Spleen (tissue), 11 donors: ENCODE data around the gene ARID5B. TPM values are rescaled to one million over a fixed set of nuclear protein-coding genes. Genes with fewer than 3 reads are reported as not detected.
"Not testable (repeated sequence)": the region's sequence is repeated elsewhere in the genome, so short reads cannot be mapped to it uniquely, and the experiment has no call there.

ENCODE experiments used
- DNase-seq: peaks from one replicate; pipeline ENCODE4 v3.0.0-alpha.2; 2020
- H3K27ac ChIP-seq, 8 donors: fragments of 200-600 bp; sonication (generic) in 7 of 8; 1 replicate in 4 of 8; 2 replicates in 4 of 8; pipeline versions ENCODE4 v1.5.0 to v1.8.0; 2016 to 2021; ENCODE audit warnings: inconsistent platforms in 4 of 8, mild to moderate bottlenecking in 4 of 8, moderate library complexity in 1 of 8
- H3K27me3 ChIP-seq, 7 donors: fragments of 200-600 bp; sonication (generic) in 6 of 7; replicated peaks in 1 of 7; 1 replicate in 4 of 7; 2 replicates in 3 of 7; pipeline versions ENCODE4 v1.5.0 to v1.8.0; 2016 to 2021; ENCODE audit warnings: inconsistent platforms in 3 of 7, mild to moderate bottlenecking in 1 of 7
- H3K36me3 ChIP-seq, 6 donors: fragments of 200-600 bp; sonication (generic) in 5 of 6; 1 replicate in 4 of 6; 2 replicates in 2 of 6; pipeline versions ENCODE4 v1.5.0 to v1.8.0; 2016 to 2021; ENCODE audit warnings: inconsistent platforms in 2 of 6
- H3K4me1 ChIP-seq, 6 donors: fragments of 200-600 bp; sonication (generic) in 5 of 6; 1 replicate in 3 of 6; 2 replicates in 3 of 6; pipeline versions ENCODE4 v1.5.0 to v1.8.0; 2016 to 2021; ENCODE audit warnings: inconsistent platforms in 3 of 6
- H3K4me3 ChIP-seq, 8 donors: fragments of 200-600 bp; sonication (generic) in 7 of 8; 1 replicate in 4 of 8; 2 replicates in 4 of 8; pipeline versions ENCODE4 v1.5.0 to v1.8.0; 2016 to 2021; ENCODE audit warnings: inconsistent platforms in 4 of 8, mild to moderate bottlenecking in 4 of 8, moderate library complexity in 2 of 8
- H3K9me3 ChIP-seq, 8 donors: fragments of 200-600 bp; sonication (generic) in 7 of 8; 1 replicate in 4 of 8; 2 replicates in 4 of 8; pipeline versions ENCODE4 v1.5.0 to v1.8.0; 2016 to 2021; ENCODE audit warnings: inconsistent platforms in 4 of 8
- POLR2A ChIP-seq, 3 donors: fragments of 450-650 bp; IDR thresholded peaks; one replicate each; pipeline ENCODE4 v1.5.1; 2017; ENCODE audit warnings: antibody characterized with exemption in 3 of 3, mild to moderate bottlenecking in 1 of 3
- POLR2AphosphoS5 ChIP-seq, 3 donors: sonication (generic); formaldehyde crosslinking; IDR thresholded peaks; one replicate each; pipeline ENCODE4 v1.5.1; 2017; ENCODE audit warnings: antibody characterized with exemption in 3 of 3
- WGBS, 5 donors: extraction: QIAGEN DNeasy Blood & Tissue Kit in 3 of 5; methylation state at CpG; one replicate each; pipeline versions ENCODE4 v1.1.5 to v1.1.7; 2013 to 2018; 5-methylcytosine and 5-hydroxymethylcytosine counted together
- intact Hi-C: fragments of 100-400 bp; cut with DNase I; formaldehyde crosslinking; loops from one replicate; pipeline ENCODE4 v1.15.0; 2023; ENCODE audit warnings: low total_unique reads
- polyA plus RNA-seq, 3 donors: library from polyadenylated mRNA; stranded (reverse); fragments of 200-250 nt; gene quantifications; one replicate each; pipeline ENCODE4 v1.2.1, GENCODE V29; 2013
- total RNA-seq, 7 donors: library from RNA; depleted of rRNA in 3 of 7; stranded (reverse); fragments of >200 nt in 3 of 7; fragmentation: NEBNext Ultra II Directional in 4 of 7; extraction: Animal tissue kit (Norgen Biotek cat#: 25700) in 4 of 7; gene quantifications; one replicate each; pipeline versions ENCODE4 v1.1.0 to v1.2.1, GENCODE V29; 2016 to 2021
- TF ChIP-seq, protein P1 (sequence below), 11 experiments: fragments of 200-600 bp in 7 of 11; fragments of 450-650 bp in 4 of 11; sonication (generic) in 4 of 11; IDR thresholded peaks in 8 of 11; conservative IDR thresholded peaks in 3 of 11; 1 replicate in 7 of 11; 2 replicates in 4 of 11; pipeline versions ENCODE4 v1.4.0 to v1.8.0; 2016 to 2021; ENCODE audit warnings: antibody characterized with exemption in 11 of 11, inconsistent platforms in 4 of 11, mild to moderate bottlenecking in 1 of 11
- donor health status: healthy with polysubstance abuse.
- donor health status: DM: no; HTN: no; CAD: no; lungs with moderate emphysema.
- donor health status: DM: no; HTN: no; CAD: no.
- donor health status: Bipolar disorder and iron deficiency.
- donor health status: healthy.
- donor health status: DM: no; HTN: no; CAD: no.
- donor health status: DM: yes; HTN: yes; CAD: no.

ARID5B gene
- total and polyA plus RNA-seq, 10 donors = 5.6 to 70.7 (median 46.2) TPM

DNA sequence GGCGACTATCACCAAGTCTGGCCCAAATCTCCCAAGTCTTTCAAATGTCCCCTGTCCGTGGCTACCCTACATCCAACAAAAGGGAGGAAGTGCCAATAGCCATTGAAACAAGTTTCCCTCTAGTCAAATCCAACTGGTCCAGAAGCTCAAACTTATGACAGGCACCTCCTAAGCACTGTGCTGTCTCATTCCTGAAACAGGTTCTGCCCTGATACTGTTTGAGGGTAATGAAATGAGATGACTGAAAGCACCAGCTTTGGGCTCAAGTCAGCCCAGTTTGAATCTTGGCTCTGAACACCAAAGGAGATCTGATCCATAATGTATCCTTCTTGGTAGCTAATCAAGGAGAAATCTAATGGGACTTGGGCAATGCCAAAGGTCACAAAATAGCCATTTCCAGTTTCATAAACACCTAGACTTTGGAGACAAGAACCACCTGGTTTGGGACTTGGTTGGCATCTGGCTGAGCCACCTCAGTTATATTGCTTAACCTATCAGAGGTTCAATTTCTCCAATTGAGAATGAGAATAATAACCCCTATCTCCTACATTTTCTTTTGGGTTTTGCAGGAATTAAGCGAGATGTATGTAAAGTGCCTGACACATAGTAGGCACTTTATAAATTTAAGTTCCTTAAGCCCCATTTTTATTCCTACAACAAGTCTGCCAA lies 34.7 kb upstream of the ARID5B start:
- TF ChIP-seq POLR2AphosphoS5 (IDR thresholded peaks at IDR 0.05) (no peak), POLR2A (IDR thresholded peaks at IDR 0.05) (no peak)
- TF ChIP-seq, protein P1, sequence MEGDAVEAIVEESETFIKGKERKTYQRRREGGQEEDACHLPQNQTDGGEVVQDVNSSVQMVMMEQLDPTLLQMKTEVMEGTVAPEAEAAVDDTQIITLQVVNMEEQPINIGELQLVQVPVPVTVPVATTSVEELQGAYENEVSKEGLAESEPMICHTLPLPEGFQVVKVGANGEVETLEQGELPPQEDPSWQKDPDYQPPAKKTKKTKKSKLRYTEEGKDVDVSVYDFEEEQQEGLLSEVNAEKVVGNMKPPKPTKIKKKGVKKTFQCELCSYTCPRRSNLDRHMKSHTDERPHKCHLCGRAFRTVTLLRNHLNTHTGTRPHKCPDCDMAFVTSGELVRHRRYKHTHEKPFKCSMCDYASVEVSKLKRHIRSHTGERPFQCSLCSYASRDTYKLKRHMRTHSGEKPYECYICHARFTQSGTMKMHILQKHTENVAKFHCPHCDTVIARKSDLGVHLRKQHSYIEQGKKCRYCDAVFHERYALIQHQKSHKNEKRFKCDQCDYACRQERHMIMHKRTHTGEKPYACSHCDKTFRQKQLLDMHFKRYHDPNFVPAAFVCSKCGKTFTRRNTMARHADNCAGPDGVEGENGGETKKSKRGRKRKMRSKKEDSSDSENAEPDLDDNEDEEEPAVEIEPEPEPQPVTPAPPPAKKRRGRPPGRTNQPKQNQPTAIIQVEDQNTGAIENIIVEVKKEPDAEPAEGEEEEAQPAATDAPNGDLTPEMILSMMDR (IDR thresholded peaks at IDR 0.05 in 8 of 11, conservative IDR thresholded peaks at IDR 0.05 in 3 of 11) = no peak
- Histone ChIP-seq H3K36me3 (no peaks in the 10 kb centered on the region), H3K4me1 (peaks cover 0 to 4% (median 0%) of the 10 kb centered on the region in 6 donors), H3K27ac (peak overlapping the region in 5 of 8 donors; percentile 65 to 78 (median 67)), H3K9me3 (no peaks in the 10 kb centered on the region), H3K27me3 (no peaks in the 10 kb centered on the region), H3K4me3 (peak overlapping the region in 5 of 8 donors; percentile 38 to 68 (median 52))
- intact Hi-C loops = no loop called here
- WGBS, 5 donors = 93 to 98% (median 97%) methylated on average over 3 of the region's 3 CpGs
- DNase-seq = no peak

DNA sequence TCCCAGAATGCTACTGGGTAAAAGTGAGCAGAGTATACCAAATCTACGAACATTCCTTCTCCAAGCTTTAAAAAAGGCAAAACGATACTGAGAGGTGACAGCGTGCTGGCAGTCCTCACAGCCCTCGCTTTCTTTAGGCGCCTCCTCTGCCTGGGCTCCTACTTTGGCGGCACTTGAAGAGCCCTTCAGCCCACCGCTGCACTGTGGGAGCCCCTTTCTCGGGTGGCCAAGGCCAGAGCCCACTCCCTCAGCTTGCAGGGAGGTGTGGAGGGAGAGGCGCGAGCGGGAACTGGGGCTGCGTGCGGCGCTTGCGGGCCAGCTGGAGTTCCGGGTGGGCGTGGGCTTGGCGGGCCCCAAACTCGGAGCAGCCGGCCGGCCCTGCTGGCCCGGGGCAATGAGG lies 34.1 kb upstream of the ARID5B start:
- peak overlapping the region; percentile 22 to 68 (median 42) for H3K4me3 ChIP-seq
- WGBS, 5 donors = 28 to 52% (median 42%) methylated on average over 8 to 22 of the region's 22 CpGs

DNA sequence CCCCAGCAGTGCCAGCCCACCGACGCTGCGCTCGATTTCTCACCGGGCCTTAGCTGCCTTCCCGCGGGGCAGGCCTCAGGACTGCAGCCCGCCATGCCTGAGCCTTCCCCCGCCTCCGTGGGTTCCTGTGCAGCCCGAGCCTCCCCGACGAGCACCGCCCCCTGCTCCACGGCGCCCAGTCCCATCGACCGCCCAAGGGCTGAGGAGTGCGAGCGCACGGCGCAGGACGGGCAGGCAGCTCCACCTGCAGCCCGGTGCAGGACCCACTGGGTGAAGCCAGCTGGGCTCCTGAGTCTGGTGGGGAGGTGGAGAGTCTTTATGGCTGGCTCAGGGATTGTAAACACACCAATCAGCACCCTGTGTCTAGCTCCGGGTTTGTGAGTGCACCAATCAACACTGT lies 33.7 kb upstream of the ARID5B start:
- peak; percentile 41 to 76 (median 72) for TF ChIP-seq POLR2AphosphoS5 (IDR thresholded peaks at IDR 0.05)
- TF ChIP-seq, protein P1 (IDR thresholded peaks at IDR 0.05 in 8 of 11, conservative IDR thresholded peaks at IDR 0.05 in 3 of 11) = peak in 5 of 11 experiments; percentile 15 to 29 (median 24)
- intact Hi-C loops, H3K36me3 ChIP-seq, H3K27me3 ChIP-seq, H3K9me3 ChIP-seq, H3K4me1 ChIP-seq: not testable (repeated sequence)
- Histone ChIP-seq H3K27ac (peak overlapping the region; percentile 29 to 78 (median 66)), H3K4me3 (peak overlapping the region; percentile 22 to 68 (median 42))
- DNase-seq = peak; percentile 90
- WGBS, 5 donors = 29 to 75% (median 48%) methylated on average over 1 to 25 of the region's 25 CpGs; no CpG with 5 or more reads in 1 of the 5 donors

More for the DNA sequence above, 34.1 kb upstream of the ARID5B start:
- H3K27me3 ChIP-seq, intact Hi-C loops, H3K4me1 ChIP-seq, H3K9me3 ChIP-seq, H3K36me3 ChIP-seq: not testable (repeated sequence)
- peak; percentile 79 for DNase-seq
- H3K27ac ChIP-seq = peak overlapping the region; percentile 29 to 78 (median 66)

DNA sequence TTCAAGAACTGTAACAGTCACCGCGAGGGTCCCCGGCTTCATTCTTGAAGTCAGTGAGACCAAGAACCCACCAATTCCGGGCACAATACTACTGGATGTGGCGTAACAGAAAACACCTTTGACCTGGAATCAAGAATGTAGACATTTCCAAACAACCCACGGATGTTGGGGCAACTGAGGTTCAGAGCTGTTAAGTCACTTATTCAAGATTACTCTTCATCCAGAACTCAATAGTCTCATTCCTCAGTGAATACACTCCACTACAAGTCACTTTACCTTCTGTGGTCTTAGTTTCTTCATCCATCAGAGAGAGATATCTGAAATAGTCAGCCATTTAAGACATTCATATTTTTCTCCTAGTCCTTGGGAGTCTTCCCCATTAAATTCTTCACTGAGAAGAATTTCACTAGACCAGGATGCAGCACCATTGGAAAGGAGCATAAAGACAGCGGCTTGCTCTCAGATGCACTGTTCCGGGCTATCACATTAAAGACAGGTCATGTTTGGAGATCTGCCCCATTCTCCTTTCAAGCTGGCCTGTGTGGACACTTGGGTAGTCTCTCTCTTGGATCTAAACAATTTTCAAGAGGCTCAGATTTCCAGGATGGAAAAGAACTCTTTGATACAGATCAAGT lies 32.3 kb upstream of the ARID5B start:
- intact Hi-C loops = no loop called here
- no peak for TF ChIP-seq POLR2AphosphoS5 (IDR thresholded peaks at IDR 0.05)
- no peak for TF ChIP-seq POLR2A (IDR thresholded peaks at IDR 0.05)
- TF ChIP-seq, protein P1 (IDR thresholded peaks at IDR 0.05 in 8 of 11, conservative IDR thresholded peaks at IDR 0.05 in 3 of 11) = no peak
- H3K4me3 ChIP-seq = no peak overlapping the region
- H3K36me3 ChIP-seq = no peaks in the 10 kb centered on the region
- no peaks in the 10 kb centered on the region for H3K9me3 ChIP-seq
- WGBS, 5 donors = 95 to 98% (median 96%) methylated on average over 8 of the region's 8 CpGs
- no peak for DNase-seq
- peak overlapping the region in 2 of 8 donors; percentile 3 to 20 for H3K27ac ChIP-seq
- H3K4me1 ChIP-seq = peaks cover 0 to 4% (median 0%) of the 10 kb centered on the region in 6 donors
- no peaks in the 10 kb centered on the region for H3K27me3 ChIP-seq
